ENCODE data around the gene DCP1A.
"Not testable (repeated sequence)": the region's sequence is repeated elsewhere in the genome, so short reads cannot be mapped to it uniquely, and the experiment has no call there.

DCP1A gene

DNA sequence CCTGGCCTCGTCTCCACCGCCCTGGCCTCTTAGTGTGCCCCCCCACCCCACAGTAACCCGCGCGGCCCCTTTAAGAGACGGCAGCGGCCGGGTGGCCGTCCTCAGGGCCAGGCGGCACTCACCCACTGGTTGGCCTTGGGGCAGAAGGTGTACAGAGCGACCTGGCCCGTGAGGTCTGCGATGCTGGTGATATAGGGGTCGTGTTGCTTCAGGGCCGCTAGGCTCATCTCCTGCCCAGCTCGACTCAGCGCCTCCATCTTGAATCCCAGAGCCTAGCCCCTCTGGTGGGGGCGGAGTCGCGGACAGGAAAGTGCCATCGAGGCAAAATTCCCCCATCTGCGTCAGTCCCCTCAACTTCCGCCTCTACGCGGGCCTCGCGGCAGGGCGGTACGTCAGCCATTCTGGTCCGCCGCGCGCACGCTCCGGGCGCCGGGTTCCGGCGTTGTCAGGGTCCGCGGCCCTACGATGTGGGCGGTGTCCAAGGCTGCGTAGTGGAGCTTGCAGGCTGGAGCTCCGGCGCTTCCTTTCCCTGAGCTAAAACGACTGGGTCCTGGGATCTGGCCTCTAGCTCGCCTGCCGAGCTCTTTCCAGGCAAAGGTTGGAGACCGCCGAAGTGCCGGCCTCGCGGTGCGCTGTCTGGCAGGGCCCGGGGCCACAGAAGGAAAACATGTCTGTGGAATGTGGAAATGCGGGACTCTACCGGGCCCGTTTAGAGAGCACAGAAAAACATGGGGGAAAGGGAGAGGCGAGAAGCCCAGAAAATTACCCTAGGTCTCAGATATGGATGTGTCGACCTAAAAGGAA, at the start of gene DCP1A:
TSS of gene DCP1A (minus strand) at position 283 of the 804 bp plus-strand sequence. CDS start at position 257, 26 bp downstream.
- Histone ChIP-seq H3K4me3 (ENCODE audit: low read length) (peak within 1 kb of the TSS; percentile 90), H3K9me3 (ENCODE audit: control insufficient read depth, low read length) (no peaks in the 10 kb centered on the region), H3K27me3 (ENCODE audit: control insufficient read depth, insufficient read depth, low read length) (no peaks in the 10 kb centered on the region), H3K9ac (ENCODE audit: low read length) (peak within 1 kb of the TSS; percentile 97), H3K36me3 (ENCODE audit: control insufficient read depth, insufficient read depth, low read length) (no peaks in the 10 kb centered on the region), H3K4me1 (ENCODE audit: control insufficient read depth, insufficient read depth, low read length) (peaks cover 4% of the 10 kb centered on the region)

DNA sequence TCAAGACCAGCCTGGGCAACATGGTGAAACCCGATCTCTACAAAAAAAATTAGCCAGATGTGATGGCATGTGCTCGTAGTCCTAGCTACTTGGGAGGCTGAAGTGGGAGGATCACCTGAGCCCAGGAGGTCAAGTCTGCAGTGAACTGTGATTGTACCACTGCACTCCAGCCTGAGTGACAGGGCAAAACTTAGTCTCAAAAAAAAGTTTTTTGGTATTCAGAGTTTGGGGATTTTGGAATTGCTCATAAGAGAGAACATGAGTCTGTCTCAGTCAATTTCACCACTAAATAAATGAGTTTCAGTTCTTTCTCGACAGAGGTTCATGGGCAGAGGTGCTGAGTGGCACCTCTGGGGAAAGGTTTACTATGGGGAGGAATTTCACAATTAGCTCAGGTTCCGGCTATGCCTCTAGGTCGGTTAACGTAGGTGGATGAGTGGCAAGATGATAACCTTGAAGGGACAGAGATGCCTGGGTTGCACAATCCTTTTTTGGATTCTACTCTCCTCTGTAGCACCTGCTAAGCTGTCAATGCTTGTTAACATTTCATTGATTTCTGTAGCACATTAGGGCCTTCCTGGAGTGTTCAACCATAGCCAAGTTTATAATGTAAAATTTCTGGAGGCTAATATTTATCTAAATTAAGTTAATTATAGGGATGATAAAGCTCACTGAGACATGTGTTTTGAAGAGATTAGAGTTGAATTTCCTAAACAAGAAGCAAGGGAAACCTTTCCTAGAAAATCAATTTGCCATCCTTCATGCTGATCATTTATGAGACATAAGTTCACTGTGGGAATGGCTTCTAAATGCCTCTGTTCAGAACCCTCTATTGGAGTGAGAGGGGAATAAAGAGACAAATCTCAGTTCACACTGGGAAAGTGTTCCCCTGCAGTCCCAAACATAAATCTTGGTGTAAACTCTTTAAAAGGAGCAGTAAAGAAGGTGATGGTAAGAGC, 37.4 kb upstream of the DCP1A start:
- Histone ChIP-seq H3K4me1 (ENCODE audit: control insufficient read depth, insufficient read depth, low read length) (no peaks in the 10 kb centered on the region), H3K4me3 (ENCODE audit: low read length) (no peak overlapping the region), H3K27me3 (ENCODE audit: control insufficient read depth, insufficient read depth, low read length) (peaks cover 3% of the 10 kb centered on the region), H3K36me3 (ENCODE audit: control insufficient read depth, insufficient read depth, low read length) (no peaks in the 10 kb centered on the region), H3K9ac (ENCODE audit: low read length) (no peak overlapping the region), H3K9me3 (ENCODE audit: control insufficient read depth, low read length) (no peaks in the 10 kb centered on the region)

DNA sequence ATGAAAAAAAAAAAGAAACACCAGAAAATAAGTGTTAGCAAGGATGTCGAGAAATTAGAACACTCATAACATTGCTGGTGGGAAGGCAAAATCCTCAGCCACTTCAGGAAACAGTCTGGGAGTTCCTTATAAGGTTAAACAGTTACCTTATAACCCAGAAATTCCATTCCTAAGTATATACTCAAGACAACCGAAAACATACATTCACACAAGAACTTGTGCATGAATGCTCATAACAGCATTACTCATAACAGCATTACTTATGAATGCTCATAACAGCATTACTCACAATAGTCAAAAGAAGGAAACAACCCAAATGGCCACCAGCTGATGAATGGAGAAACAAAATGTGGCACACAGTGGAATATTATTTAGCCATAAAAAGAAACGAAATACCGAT, 34.8 kb upstream of the DCP1A start:
- peaks cover 3% of the 10 kb centered on the region for H3K27me3 ChIP-seq (ENCODE audit: control insufficient read depth, insufficient read depth, low read length)
- no peaks in the 10 kb centered on the region for H3K36me3 ChIP-seq (ENCODE audit: control insufficient read depth, insufficient read depth, low read length)
- H3K4me3 ChIP-seq (ENCODE audit: low read length): no peak overlapping the region
- no peaks in the 10 kb centered on the region for H3K4me1 ChIP-seq (ENCODE audit: control insufficient read depth, insufficient read depth, low read length)
- H3K9ac ChIP-seq (ENCODE audit: low read length): no peak overlapping the region
- no peaks in the 10 kb centered on the region for H3K9me3 ChIP-seq (ENCODE audit: control insufficient read depth, low read length)

DNA sequence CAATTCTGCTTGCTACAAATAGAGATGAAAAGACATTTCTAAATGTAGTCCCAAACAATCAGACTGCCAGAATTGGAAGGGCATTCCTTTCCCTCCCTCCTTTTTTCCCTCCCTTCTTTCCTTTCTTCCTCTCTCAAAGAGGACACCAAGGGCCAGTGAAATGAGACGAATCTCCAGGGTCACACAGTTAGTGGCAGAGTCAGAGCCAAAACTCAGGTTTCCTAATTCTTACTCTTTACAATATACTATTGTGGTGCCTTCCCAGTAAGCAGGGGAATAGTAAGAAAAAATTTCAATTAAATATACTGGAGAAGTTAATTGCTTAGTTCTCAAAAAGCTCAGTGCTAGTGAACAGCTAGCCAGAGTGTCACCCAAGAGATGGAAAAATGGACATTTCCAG, 33.0 kb upstream of the DCP1A start:
- no peaks in the 10 kb centered on the region for H3K4me1 ChIP-seq (ENCODE audit: control insufficient read depth, insufficient read depth, low read length)
- H3K36me3 ChIP-seq (ENCODE audit: control insufficient read depth, insufficient read depth, low read length): no peaks in the 10 kb centered on the region
- no peak overlapping the region for H3K9ac ChIP-seq (ENCODE audit: low read length)
- H3K9me3 ChIP-seq (ENCODE audit: control insufficient read depth, low read length): no peaks in the 10 kb centered on the region
- peaks cover 3% of the 10 kb centered on the region for H3K27me3 ChIP-seq (ENCODE audit: control insufficient read depth, insufficient read depth, low read length)
- no peak overlapping the region for H3K4me3 ChIP-seq (ENCODE audit: low read length)

DNA sequence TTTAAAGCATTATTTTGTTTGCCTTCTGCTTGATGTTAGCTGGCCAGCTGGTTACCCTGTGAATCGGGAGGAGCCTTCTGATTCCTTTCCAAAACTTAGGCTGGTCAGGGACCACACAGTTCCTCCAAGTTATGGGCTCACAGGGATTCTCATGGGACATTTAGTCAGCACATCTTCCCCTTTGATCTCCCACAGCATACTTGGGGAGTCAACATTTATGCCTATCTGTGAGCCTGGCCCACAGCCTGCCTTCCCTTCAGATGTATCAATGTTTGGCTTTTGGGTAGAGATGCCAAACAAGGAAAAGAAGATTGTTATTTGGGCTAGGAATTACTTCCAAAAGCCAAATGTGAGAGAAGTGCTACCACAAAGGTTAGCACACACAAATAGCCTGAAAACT, 32.6 kb upstream of the DCP1A start:
- H3K9ac ChIP-seq (ENCODE audit: low read length): no peak overlapping the region

DNA sequence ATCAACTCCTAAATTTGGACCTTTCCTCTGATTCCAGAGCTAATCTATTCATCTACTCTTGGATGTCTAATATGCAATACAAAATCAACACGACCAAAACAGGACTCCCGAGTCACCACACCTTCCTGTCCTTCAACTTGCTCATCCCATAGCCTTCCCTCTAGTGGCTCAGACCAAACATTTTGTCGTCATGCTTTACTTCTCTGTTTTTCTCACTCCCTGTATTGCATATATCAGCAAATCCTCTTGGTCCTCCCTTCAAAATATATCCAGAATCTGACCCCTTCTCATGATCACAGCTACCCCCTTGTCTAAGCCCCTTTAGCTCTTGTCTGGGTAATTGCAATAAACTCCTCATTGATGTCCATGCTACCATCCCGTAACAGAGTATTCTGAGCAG, 30.5 kb upstream of the DCP1A start:
- Histone ChIP-seq H3K27me3 (ENCODE audit: control insufficient read depth, insufficient read depth, low read length) (no peaks in the 10 kb centered on the region), H3K4me1 (ENCODE audit: control insufficient read depth, insufficient read depth, low read length) (no peaks in the 10 kb centered on the region), H3K4me3 (ENCODE audit: low read length) (no peak overlapping the region), H3K9ac (ENCODE audit: low read length) (no peak overlapping the region), H3K36me3 (ENCODE audit: control insufficient read depth, insufficient read depth, low read length) (no peaks in the 10 kb centered on the region), H3K9me3 (ENCODE audit: control insufficient read depth, low read length) (no peaks in the 10 kb centered on the region)

More for the DNA sequence above, 32.6 kb upstream of the DCP1A start:
- no peaks in the 10 kb centered on the region for H3K9me3 ChIP-seq (ENCODE audit: control insufficient read depth, low read length)
- no peaks in the 10 kb centered on the region for H3K4me1 ChIP-seq (ENCODE audit: control insufficient read depth, insufficient read depth, low read length)
- no peak overlapping the region for H3K4me3 ChIP-seq (ENCODE audit: low read length)
- H3K27me3 ChIP-seq (ENCODE audit: control insufficient read depth, insufficient read depth, low read length): no peaks in the 10 kb centered on the region
- no peaks in the 10 kb centered on the region for H3K36me3 ChIP-seq (ENCODE audit: control insufficient read depth, insufficient read depth, low read length)

DNA sequence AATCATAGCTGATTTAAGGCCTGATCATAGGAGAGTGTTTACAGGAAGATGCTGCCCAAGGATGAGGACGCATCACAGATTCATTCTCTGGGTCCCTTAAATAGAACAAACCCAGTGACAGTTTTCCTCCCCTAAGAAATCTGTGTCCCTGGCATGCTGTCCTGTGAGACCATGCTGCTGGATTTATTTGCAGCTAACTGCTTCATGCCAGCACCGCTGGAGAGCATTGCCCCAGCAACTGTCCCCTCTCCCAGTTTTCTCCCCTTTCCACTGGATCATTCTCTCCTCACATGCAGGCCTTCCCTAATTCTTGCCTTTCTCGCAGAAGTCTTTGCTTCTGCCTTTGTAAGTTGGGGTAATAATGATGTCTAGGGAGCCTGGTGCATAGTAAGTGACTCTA, 29.3 kb upstream of the DCP1A start:
- H3K36me3 ChIP-seq (ENCODE audit: control insufficient read depth, insufficient read depth, low read length): no peaks in the 10 kb centered on the region
- no peaks in the 10 kb centered on the region for H3K9me3 ChIP-seq (ENCODE audit: control insufficient read depth, low read length)
- no peak overlapping the region for H3K9ac ChIP-seq (ENCODE audit: low read length)
- H3K4me1 ChIP-seq (ENCODE audit: control insufficient read depth, insufficient read depth, low read length): no peaks in the 10 kb centered on the region
- H3K4me3 ChIP-seq (ENCODE audit: low read length): no peak overlapping the region
- no peaks in the 10 kb centered on the region for H3K27me3 ChIP-seq (ENCODE audit: control insufficient read depth, insufficient read depth, low read length)

DNA sequence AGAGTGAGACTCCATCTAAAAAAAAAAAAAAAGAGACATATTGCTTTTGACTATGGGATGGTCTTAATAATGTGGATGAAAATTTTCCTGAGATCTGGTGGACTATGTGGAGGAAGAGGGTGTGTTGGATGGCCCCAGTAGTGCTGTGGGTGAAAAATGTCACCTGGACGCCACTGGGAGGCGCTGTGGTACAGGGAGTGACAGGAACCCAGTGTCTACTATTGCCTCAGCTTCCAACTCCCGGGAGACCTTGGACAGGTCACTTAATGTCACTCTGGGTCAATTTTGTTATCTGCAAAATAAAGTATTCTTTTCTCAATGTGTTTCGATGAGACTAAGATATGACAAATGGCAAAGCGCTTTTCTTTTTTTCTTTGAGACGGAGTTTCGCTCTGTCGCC, 27.7 kb upstream of the DCP1A start:
- H3K9me3 ChIP-seq (ENCODE audit: control insufficient read depth, low read length): no peaks in the 10 kb centered on the region
- no peaks in the 10 kb centered on the region for H3K4me1 ChIP-seq (ENCODE audit: control insufficient read depth, insufficient read depth, low read length)
- no peaks in the 10 kb centered on the region for H3K36me3 ChIP-seq (ENCODE audit: control insufficient read depth, insufficient read depth, low read length)
- H3K9ac ChIP-seq (ENCODE audit: low read length): no peak overlapping the region
- no peaks in the 10 kb centered on the region for H3K27me3 ChIP-seq (ENCODE audit: control insufficient read depth, insufficient read depth, low read length)
- H3K4me3 ChIP-seq (ENCODE audit: low read length): no peak overlapping the region

DNA sequence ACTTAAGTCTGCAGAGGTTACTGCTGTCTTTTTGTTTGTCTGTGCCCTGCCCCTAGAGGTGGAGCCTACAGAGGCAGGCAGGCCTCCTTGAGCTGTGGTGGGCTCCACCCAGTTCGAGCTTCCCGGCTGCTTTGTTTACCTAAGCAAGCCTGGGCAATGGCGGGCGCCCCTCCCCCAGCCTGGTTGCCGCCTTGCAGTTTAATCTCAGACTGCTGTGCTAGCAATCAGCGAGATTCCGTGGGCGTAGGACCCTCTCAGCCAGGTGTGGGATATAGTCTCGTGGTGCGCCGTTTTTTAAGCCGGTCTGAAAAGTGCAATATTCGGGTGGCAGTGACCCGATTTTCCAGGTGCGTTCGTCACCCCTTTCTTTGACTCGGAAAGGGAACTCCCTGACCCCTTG, 23.4 kb upstream of the DCP1A start:
- H3K4me1 ChIP-seq (ENCODE audit: control insufficient read depth, insufficient read depth, low read length); H3K4me3 ChIP-seq (ENCODE audit: low read length): not testable (repeated sequence)

DNA sequence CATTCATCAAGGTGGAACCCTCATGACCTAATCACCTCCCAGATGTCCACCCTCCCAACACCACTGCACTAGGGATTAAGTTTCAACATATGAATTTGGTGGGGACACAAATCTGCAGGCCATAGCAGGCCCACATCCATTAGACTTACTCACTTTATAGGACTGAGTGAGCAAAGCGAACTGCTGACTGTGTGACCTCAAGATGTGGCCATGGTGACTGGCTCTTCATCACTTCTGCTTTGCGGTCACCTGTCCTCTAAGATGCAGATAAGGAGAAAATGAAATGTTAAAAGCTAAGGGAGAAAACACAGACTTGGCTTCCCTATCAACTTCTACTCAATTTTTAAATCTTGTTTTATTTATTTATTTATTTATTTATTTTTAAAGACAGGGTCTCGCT, 14.5 kb upstream of the DCP1A start:
- Histone ChIP-seq H3K4me3 (ENCODE audit: low read length) (no peak overlapping the region), H3K4me1 (ENCODE audit: control insufficient read depth, insufficient read depth, low read length) (no peaks in the 10 kb centered on the region), H3K9me3 (ENCODE audit: control insufficient read depth, low read length) (no peaks in the 10 kb centered on the region), H3K27me3 (ENCODE audit: control insufficient read depth, insufficient read depth, low read length) (peaks cover 1% of the 10 kb centered on the region), H3K9ac (ENCODE audit: low read length) (no peak overlapping the region), H3K36me3 (ENCODE audit: control insufficient read depth, insufficient read depth, low read length) (no peaks in the 10 kb centered on the region)

More for the DNA sequence above, 23.4 kb upstream of the DCP1A start:
- H3K9ac ChIP-seq (ENCODE audit: low read length); H3K27me3 ChIP-seq (ENCODE audit: control insufficient read depth, insufficient read depth, low read length); H3K9me3 ChIP-seq (ENCODE audit: control insufficient read depth, low read length); H3K36me3 ChIP-seq (ENCODE audit: control insufficient read depth, insufficient read depth, low read length): not testable (repeated sequence)

DNA sequence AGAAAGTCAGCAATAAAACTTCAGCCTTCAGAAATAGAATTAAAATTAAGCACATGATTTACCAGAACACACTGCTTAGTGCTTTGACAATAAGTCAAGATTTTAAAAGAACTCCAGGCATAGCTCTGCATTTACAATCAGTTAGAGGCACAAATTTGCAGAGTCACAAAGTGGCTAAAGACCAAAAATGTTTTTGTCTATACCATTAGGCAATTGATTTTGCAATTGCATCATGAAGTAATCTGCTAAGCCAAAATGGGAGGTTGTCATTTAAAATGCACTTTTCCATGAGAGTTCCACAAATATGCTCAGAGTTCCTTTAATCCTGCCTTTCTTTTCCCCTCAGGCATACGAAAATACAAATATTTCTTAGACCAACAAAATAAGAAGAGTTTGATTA, 10.1 kb upstream of the DCP1A start:
- H3K4me1 ChIP-seq (ENCODE audit: control insufficient read depth, insufficient read depth, low read length): no peaks in the 10 kb centered on the region
- no peak overlapping the region for H3K4me3 ChIP-seq (ENCODE audit: low read length)

DNA sequence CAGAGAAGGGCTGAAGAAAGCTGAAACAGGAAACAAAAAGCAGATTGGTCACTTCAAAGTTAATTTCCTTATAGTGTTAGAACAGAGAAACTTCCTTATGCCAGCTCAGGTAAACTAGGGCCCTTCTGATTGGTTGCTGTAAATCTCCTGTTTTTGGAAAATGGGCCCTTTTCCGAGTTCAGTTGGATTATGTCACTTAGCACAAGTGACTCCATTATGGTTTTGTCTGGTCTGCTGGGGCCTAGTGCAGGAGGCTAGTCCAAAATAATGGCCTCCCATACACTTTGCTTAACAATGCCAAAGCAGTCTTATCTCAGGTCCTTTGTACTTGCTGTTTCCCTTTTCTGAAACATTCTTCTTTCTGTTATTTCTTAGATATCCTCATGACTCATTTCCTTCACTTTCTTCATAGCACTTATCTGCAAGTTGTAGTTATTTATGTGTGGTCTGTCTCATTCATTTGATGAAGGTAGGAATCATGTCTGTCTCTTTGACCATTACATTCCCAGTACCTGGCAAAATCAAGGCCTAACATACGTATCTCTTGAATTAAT, 7.7 kb upstream of the DCP1A start:
- no peak overlapping the region for H3K9ac ChIP-seq (ENCODE audit: low read length)
- peaks cover 2% of the 10 kb centered on the region for H3K27me3 ChIP-seq (ENCODE audit: control insufficient read depth, insufficient read depth, low read length)
- H3K4me1 ChIP-seq (ENCODE audit: control insufficient read depth, insufficient read depth, low read length): no peaks in the 10 kb centered on the region
- no peak overlapping the region for H3K4me3 ChIP-seq (ENCODE audit: low read length)
- H3K36me3 ChIP-seq (ENCODE audit: control insufficient read depth, insufficient read depth, low read length): no peaks in the 10 kb centered on the region
- no peaks in the 10 kb centered on the region for H3K9me3 ChIP-seq (ENCODE audit: control insufficient read depth, low read length)

More for the DNA sequence above, 10.1 kb upstream of the DCP1A start:
- H3K27me3 ChIP-seq (ENCODE audit: control insufficient read depth, insufficient read depth, low read length): peaks cover 2% of the 10 kb centered on the region
- H3K9me3 ChIP-seq (ENCODE audit: control insufficient read depth, low read length): no peaks in the 10 kb centered on the region
- no peaks in the 10 kb centered on the region for H3K36me3 ChIP-seq (ENCODE audit: control insufficient read depth, insufficient read depth, low read length)
- H3K9ac ChIP-seq (ENCODE audit: low read length): no peak overlapping the region

Data from mucosa of stomach (tissue), 1 donor.